DMS153 treated with DMSO at 0.1 percent for 48 hours (cell line): Measurements from ENCODE around the gene CYYR1.

Source experiments
- DNase-seq: peaks from one replicate; lab custom pipeline; 2025; ENCODE audit not compliant: unreplicated experiment; lab: John Stamatoyannopoulos, UW

Gene CYYR1

DNA sequence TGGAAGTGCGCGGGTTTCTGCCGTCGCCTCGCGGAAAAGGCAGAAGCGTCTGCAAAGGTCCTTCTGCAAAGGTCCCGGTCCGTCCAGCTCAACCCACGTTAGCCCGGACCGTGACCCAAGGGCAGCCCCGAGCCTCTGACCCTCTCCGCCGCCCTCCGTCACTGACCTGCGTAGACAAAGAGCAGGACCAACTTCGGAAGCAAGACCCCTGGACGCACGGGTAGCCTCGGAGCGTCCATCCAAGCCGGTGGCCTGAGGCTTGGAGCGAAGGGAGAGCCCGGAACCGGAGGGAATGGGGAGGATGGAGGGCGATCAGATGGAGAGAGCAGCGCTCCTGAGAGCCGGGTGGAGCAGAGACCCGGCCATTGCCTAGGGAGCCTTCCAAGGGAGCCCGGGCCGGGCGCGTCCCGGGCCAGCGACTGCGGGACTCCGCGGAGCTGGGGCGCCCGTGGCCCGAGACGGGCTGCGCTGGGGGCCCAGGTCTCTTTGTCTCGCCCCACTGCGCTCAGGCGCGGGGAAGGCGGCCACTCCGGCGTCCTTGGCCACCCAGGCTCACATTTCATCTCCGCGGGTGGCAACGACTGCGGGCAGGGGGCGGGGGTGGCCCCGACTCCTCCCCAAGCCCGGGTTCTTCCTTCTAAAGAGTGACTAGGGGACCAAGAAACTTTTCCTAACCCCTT, at the start of gene CYYR1:
Gene CYYR1 (minus strand): TSS at position 585 of the 680 bp plus-strand sequence. CDS start 346 bp downstream, at position 239.
- no peak for DNase-seq

GRCh38 chr21:26617176-26617575, 44.1 kb upstream of the CYYR1 start:
- no peak for DNase-seq

DNA sequence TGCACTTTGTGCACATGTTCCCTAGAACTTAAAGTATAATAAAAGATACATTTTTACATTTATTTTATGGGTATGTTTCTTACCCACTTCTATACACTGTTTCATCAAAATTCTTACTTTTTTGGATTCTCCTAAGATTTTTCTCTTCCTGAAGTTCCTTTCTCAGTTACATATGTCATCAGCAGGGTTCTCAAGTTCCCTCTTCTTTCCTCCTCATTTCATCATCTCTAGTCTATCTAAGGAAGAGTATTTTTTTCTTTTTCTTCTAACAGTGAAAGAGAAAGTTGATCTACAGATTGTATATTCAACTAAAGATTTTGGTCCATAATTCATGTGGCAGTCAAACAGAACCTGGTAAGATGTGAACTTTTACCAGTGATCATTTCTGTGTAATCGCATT, 41.2 kb upstream of the CYYR1 start:
- no peak for DNase-seq

DNA sequence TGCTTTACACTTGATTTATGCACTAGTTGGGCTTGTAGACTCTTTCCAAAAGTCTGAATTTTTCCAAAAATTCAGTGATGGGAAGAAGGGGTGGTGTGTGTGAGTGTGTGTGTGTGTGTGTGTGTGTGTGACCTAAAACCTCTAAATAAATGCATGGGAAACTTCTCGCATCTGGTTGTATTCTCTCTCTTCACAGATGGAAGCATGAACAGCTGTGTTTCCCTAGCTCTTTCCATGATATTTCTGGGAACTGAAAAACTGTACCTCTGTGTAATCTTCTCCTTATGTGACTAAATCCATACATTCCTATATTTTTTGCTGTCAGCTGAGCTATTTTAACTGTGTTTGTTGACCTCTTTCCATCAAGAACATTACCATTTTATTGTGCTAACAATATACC, 26.2 kb upstream of the CYYR1 start:
- DNase-seq, result no peak

DNA sequence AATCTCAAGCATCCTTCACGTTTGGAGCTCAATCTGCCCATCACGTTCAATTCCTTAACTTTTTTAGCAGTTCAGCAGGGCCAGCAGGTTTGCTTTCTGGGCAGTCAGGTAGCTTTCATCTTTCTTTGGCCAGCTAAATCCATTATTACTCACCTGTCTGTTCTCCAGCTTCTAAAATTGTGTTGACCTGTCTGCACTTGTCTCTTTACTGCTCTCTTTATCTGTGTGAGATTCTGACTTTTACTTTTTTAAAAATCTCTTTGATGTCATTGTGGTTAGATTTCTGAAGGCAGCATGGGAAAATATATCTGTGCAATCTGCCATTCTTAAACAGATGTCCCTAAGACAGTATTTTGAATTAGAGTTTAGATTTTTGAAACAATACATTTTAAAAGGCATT, 24.9 kb upstream of the CYYR1 start:
- no peak for DNase-seq

DNA sequence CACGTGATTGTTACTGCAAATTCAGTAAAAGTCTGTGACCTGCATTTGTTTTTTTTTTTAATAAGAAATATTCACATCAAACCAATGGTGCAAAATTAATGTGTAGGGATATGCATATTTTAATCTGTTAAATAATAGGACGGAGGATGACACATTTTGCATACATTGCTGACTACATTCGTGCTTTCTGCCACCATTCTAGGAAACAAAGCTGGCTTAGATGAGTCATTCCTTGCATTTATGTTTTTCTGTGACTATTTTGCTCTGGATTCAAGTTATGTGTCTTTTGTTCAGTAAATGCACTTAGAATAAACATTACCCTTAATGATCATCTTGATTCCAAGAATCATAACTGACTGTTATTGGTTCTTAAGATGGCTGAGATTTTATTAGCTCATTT, 23.9 kb upstream of the CYYR1 start:
- no peak for DNase-seq

DNA sequence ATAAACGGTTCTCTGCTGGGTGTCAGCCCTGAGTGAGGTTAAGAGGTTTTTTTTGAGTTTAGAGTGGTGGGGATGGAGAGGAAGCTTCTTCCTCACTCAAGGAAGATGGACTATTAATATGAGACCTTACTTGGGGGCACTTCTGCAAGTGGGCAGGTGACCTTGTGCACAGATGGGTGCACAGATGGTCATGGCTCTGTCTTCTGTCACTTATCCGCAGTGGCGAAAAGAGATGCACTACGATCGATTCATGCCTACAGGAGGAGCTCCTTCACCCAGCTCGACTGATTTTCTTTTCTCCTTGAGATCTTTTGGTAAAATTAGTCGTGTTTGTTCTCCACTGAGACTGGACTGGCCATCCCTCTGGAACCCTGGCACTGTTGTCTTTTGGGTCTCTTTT, 22.9 kb upstream of the CYYR1 start:
- DNase-seq, result no peak

- DNase-seq, result no peak
These were observed 20.7 kb upstream of the CYYR1 start for GRCh38 chr21:26593800-26594199.

DNA sequence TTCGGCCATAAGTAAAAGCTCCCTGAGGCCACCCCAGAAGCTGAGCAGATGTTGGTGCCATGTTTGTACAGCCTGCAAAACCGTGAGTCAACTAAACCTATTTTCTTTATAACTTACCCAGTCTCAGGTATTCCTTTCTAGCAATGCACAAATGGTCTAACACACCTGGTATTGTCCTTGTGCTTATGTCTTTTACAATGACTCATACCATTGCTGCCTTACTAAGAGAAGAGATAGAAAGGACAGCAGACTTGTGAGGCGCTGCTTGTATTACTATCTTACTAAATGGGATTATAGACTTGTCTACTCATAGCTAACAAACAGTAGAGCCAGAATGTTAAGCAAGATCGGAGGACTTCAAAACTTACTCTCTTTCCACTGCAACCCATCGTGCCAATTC, 18.5 kb upstream of the CYYR1 start:
- no peak for DNase-seq

GRCh38 chr21:26588446-26588845, 15.4 kb upstream of the CYYR1 start:
- DNase-seq, result no peak

- DNase-seq, result no peak
These were observed 14.7 kb upstream of the CYYR1 start for GRCh38 chr21:26587736-26588201.

DNA sequence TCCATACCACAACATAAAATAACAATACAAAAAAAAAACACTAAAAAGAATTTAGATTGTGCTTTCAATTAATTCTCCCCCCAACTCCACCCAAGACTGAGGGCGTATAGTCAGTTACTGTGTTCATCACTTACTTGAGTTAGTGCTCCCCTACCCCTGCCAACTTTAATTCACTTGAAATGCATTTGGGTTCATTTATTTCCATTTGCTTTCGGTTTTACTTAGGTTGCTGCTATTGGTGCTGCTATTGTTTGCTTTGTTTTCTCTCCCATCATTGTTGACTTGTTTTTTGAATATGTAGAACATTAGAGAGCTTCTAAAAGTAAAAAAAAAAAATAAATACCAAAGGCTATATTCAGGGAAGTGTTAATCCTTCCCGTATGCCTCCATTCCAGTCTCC, 10.7 kb upstream of the CYYR1 start:
- DNase-seq, result no peak

- DNase-seq, result no peak
These were observed 8.7 kb upstream of the CYYR1 start for GRCh38 chr21:26581818-26582217.

GRCh38 chr21:26572076-26572701, 897 bp downstream of the CYYR1 start:
- DNase-seq, result no peak

GRCh38 chr21:26570203-26570602, 2.9 kb downstream of the CYYR1 start:
- DNase-seq, result no peak

GRCh38 chr21:26565546-26565945, 7.5 kb downstream of the CYYR1 start:
- DNase-seq, result no peak

DNA sequence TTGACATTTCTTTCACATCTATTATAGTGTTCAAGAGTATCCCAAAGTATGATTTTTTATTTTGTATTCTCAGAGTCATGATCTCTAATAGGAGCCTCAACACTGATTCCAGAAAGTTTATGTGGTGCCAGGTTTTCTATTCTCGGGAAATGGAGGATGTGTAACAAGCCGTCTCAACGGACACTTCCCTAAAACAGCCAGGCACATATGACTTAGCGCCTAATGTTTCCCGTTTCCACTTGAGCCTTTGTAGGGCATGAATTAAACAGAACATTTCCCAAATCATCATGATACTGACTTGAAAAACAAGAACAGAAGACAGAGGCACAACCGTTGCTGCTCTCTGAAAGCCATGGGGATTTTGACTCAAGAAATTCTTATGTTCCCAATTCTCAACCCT, 8.0 kb downstream of the CYYR1 start:
- no peak for DNase-seq

- no peak for DNase-seq
These were observed 9.1 kb downstream of the CYYR1 start for GRCh38 chr21:26563856-26564503.

DNA sequence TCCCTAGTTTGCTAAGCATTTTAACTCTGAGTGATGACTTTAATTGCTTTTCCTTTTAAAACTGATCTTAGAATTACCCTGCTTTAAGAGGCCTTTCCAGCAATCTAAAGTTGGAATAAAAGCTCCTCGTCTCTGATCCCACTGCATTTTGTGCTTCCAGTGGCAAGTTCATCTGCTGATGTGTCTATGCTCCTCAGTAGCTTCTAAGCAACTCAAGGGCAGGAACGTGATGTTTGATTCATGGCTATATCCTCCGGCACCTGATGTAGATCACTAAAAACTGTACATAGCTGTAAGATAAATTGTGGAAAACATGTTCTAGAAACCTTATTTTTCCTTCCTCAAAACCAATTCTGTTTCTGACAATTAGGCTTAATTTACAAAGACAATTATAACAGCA, 12.5 kb downstream of the CYYR1 start:
- DNase-seq, result no peak

GRCh38 chr21:26559099-26559498, 14.0 kb downstream of the CYYR1 start:
- no peak for DNase-seq

GRCh38 chr21:26557106-26557505, 16.0 kb downstream of the CYYR1 start:
- no peak for DNase-seq

DNA sequence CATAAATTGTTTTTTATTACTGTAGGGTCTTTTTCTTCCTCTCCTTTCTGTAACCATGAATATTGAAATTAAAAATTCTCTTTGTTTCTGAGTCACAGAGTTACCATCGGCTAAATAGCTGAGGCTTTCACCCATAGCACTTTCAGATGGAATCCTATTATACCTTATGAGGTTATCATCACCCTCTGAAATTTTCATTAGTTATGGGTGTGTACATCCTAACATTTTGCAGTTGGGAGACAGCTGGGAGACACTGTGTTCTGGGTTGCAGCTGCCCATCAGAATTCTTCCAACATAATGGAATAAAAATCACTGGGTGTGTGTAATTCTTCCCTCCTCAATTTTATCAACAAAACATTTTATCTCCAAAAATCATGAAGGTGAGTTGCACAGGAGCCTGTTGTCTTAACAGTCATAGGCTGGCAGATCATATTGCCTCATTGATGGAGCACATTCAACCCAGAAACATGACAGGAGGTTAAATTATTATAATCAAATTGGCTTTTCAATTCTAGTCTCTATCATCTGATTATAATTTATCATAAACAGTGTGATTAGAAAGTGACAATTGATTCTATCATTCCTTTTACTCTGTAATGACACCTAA, 17.4 kb downstream of the CYYR1 start:
- DNase-seq, result no peak
